Measurements from ENCODE around the gene SDK1.

Gene SDK1

GRCh38 chr7:3333861-3334260, 32.8 kb downstream of the SDK1 start:
- Histone ChIP-seq H3K27me3 (ENCODE audit: control insufficient read depth, low read length) (peaks cover 6% of the 10 kb centered on the region), H3K36me3 (ENCODE audit: control insufficient read depth, low read length) (no peaks in the 10 kb centered on the region), H3K4me3 (ENCODE audit: low read length) (no peak overlapping the region), H3K9me2 (replicated peaks; ENCODE audit: control insufficient read depth, low read length) (no peaks in the 10 kb centered on the region), H3K4me1 (ENCODE audit: control insufficient read depth, low read length) (no peaks in the 10 kb centered on the region), H3K79me2 (ENCODE audit: control insufficient read depth, low read length) (no peaks in the 10 kb centered on the region), H4K20me1 (ENCODE audit: control insufficient read depth, insufficient read depth, low read depth, low read length) (no peaks in the 10 kb centered on the region), H3K27ac (ENCODE audit: low read depth, low read length) (no peak overlapping the region), H3K9me3 (ENCODE audit: control insufficient read depth, insufficient read depth, low read length) (no peaks in the 10 kb centered on the region), H3F3A (ENCODE audit: control insufficient read depth, insufficient read depth) (no peaks in the 10 kb centered on the region), H3K4me2 (ENCODE audit: low read length) (no peak overlapping the region)
- no peak for TF ChIP-seq CTCF (IDR thresholded peaks at IDR 0.05; ENCODE audit: low read depth, low read length, poor library complexity, severe bottlenecking)
- TF ChIP-seq EZH2phosphoT487 (IDR thresholded peaks at IDR 0.05; ENCODE audit: borderline replicate concordance, low read length): no peak

- H3K4me1 ChIP-seq (ENCODE audit: control insufficient read depth, low read length): no peaks in the 10 kb centered on the region
- no peaks in the 10 kb centered on the region for H4K20me1 ChIP-seq (ENCODE audit: control insufficient read depth, insufficient read depth, low read depth, low read length)
- no peak overlapping the region for H3K4me3 ChIP-seq (ENCODE audit: low read length)
- no peak overlapping the region for H3K4me2 ChIP-seq (ENCODE audit: low read length)
- H3F3A ChIP-seq (ENCODE audit: control insufficient read depth, insufficient read depth): no peaks in the 10 kb centered on the region
- no peaks in the 10 kb centered on the region for H3K79me2 ChIP-seq (ENCODE audit: control insufficient read depth, low read length)
- H3K36me3 ChIP-seq (ENCODE audit: control insufficient read depth, low read length): no peaks in the 10 kb centered on the region
- H3K9me3 ChIP-seq (ENCODE audit: control insufficient read depth, insufficient read depth, low read length): no peaks in the 10 kb centered on the region
- peaks cover 6% of the 10 kb centered on the region for H3K27me3 ChIP-seq (ENCODE audit: control insufficient read depth, low read length)
- no peak for TF ChIP-seq EZH2phosphoT487 (IDR thresholded peaks at IDR 0.05; ENCODE audit: borderline replicate concordance, low read length)
- no peak for TF ChIP-seq CTCF (IDR thresholded peaks at IDR 0.05; ENCODE audit: low read depth, low read length, poor library complexity, severe bottlenecking)
- no peaks in the 10 kb centered on the region for H3K9me2 ChIP-seq (replicated peaks; ENCODE audit: control insufficient read depth, low read length)
- no peak overlapping the region for H3K27ac ChIP-seq (ENCODE audit: low read depth, low read length)
These were observed 35.1 kb downstream of the SDK1 start for GRCh38 chr7:3336042-3336665.

GRCh38 chr7:3338161-3338560, 37.1 kb downstream of the SDK1 start:
- H3K4me1 ChIP-seq (ENCODE audit: control insufficient read depth, low read length): no peaks in the 10 kb centered on the region
- no peaks in the 10 kb centered on the region for H3K9me2 ChIP-seq (replicated peaks; ENCODE audit: control insufficient read depth, low read length)
- H3F3A ChIP-seq (ENCODE audit: control insufficient read depth, insufficient read depth): no peaks in the 10 kb centered on the region
- no peak overlapping the region for H3K27ac ChIP-seq (ENCODE audit: low read depth, low read length)
- no peak overlapping the region for H3K4me2 ChIP-seq (ENCODE audit: low read length)
- H3K79me2 ChIP-seq (ENCODE audit: control insufficient read depth, low read length): no peaks in the 10 kb centered on the region
- H3K36me3 ChIP-seq (ENCODE audit: control insufficient read depth, low read length): no peaks in the 10 kb centered on the region
- peaks cover 6% of the 10 kb centered on the region; the same call in 1 of the 2 replicates for H3K27me3 ChIP-seq (ENCODE audit: control insufficient read depth, low read length)
- no peaks in the 10 kb centered on the region for H3K9me3 ChIP-seq (ENCODE audit: control insufficient read depth, insufficient read depth, low read length)
- H4K20me1 ChIP-seq (ENCODE audit: control insufficient read depth, insufficient read depth, low read depth, low read length): no peaks in the 10 kb centered on the region
- no peak overlapping the region for H3K4me3 ChIP-seq (ENCODE audit: low read length)
- no peak for TF ChIP-seq CTCF (IDR thresholded peaks at IDR 0.05; ENCODE audit: low read depth, low read length, poor library complexity, severe bottlenecking)
- no peak for TF ChIP-seq EZH2phosphoT487 (IDR thresholded peaks at IDR 0.05; ENCODE audit: borderline replicate concordance, low read length)

All from DOHH2 (cell line).